CD4-positive, alpha-beta memory T cell (primary cell): ENCODE data around the gene RALB. TPM values are rescaled to one million over a fixed set of nuclear protein-coding genes. Genes with fewer than 3 reads are reported as not detected.

Source experiments
- CTCF ChIA-PET: fragments of 350-600 bp; sonication (Branson Sonifier 250); formaldehyde crosslinking; loops from one replicate; lab custom pipeline; 2021; ENCODE audit warnings: inconsistent platforms; ENCODE audit not compliant: partially characterized antibody; lab: Charles Lee
- POLR2A ChIA-PET: fragments of 350-600 bp; sonication (Branson Sonifier 250); formaldehyde crosslinking; loops from one replicate; lab custom pipeline; 2021; ENCODE audit not compliant: partially characterized antibody; lab: Charles Lee
- DNase-seq, 5 donors: peaks; one replicate each; pipeline versions ENCODE4 v3.0.0 to v3.0.0-alpha.2; 2020 to 2022; ENCODE audit warnings: mixed read lengths in 1 of 5
- H3K27ac ChIP-seq: one replicate; pipeline ENCODE4 v1.7.0; 2013; ENCODE audit warnings: low read depth, low read length
- H3K27me3 ChIP-seq: 2 replicates; pipeline ENCODE4 v1.7.0; 2013; ENCODE audit warnings: mild to moderate bottlenecking, low read length, moderate library complexity; ENCODE audit not compliant: insufficient read depth
- H3K36me3 ChIP-seq: 2 replicates; pipeline ENCODE4 v1.7.0; 2013; ENCODE audit warnings: mild to moderate bottlenecking, low read length, moderate library complexity; ENCODE audit not compliant: insufficient read depth
- H3K4me1 ChIP-seq: 2 replicates; pipeline ENCODE4 v1.7.0; 2013; ENCODE audit warnings: mild to moderate bottlenecking, low read length, moderate library complexity; ENCODE audit not compliant: insufficient read depth
- H3K4me3 ChIP-seq, 2 donors: one replicate each; pipeline ENCODE4 v1.7.0; 2013; ENCODE audit warnings: low read length in 2 of 2, mild to moderate bottlenecking in 1 of 2
- H3K9me3 ChIP-seq, 2 donors: one replicate each; pipeline ENCODE4 v1.7.0; 2013; ENCODE audit warnings: low read length in 2 of 2, control low read depth in 1 of 2; ENCODE audit not compliant: control insufficient read depth in 1 of 2
- H3K27ac Mint-ChIP-seq, 7 donors: one replicate each; pipeline ENCODE4 v1.8.0; 2020 to 2021; ENCODE audit warnings: mixed read lengths in 7 of 7, mild to moderate bottlenecking in 6 of 7, inconsistent platforms in 3 of 7, moderate library complexity in 3 of 7
- H3K27me3 Mint-ChIP-seq, 2 donors: one replicate each; pipeline ENCODE4 v1.8.0; 2020 to 2021; ENCODE audit warnings: mixed read lengths in 2 of 2
- H3K36me3 Mint-ChIP-seq, 2 donors: one replicate each; pipeline ENCODE4 v1.8.0; 2020 to 2021; ENCODE audit warnings: mixed read lengths in 2 of 2, inconsistent platforms in 1 of 2, mild to moderate bottlenecking in 1 of 2
- H3K4me1 Mint-ChIP-seq, 4 donors: one replicate each; pipeline ENCODE4 v1.8.0; 2020 to 2021; ENCODE audit warnings: mixed read lengths in 4 of 4, mild to moderate bottlenecking in 1 of 4
- H3K4me3 Mint-ChIP-seq, 8 donors: one replicate each; pipeline ENCODE4 v1.8.0; 2020 to 2021; ENCODE audit warnings: mixed read lengths in 8 of 8, mild to moderate bottlenecking in 7 of 8, moderate library complexity in 6 of 8, inconsistent platforms in 3 of 8
- H3K9me3 Mint-ChIP-seq, 8 donors: one replicate each; pipeline ENCODE4 v1.8.0; 2020 to 2021; ENCODE audit warnings: mixed read lengths in 8 of 8, mild to moderate bottlenecking in 5 of 8, inconsistent platforms in 3 of 8, moderate library complexity in 1 of 8
- intact Hi-C: fragments of 100-400 bp; cut with micrococcal nuclease; formaldehyde crosslinking; loops from one replicate; pipeline ENCODE4 v1.15.1; 2023
- polyA plus RNA-seq, 2 donors: library from polyadenylated mRNA; unstranded; fragments of 300-500 nt; fragmentation: Illumina TruSeq; gene quantifications; one replicate each; pipeline ENCODE4 v1.2.3, GENCODE V29; 2021
- total RNA-seq, 2 experiments: library from RNA; stranded (reverse); gene quantifications; one replicate each; pipeline ENCODE4 v1.2.3, GENCODE V29; 2021

RALB gene
- total and polyA plus RNA-seq, 4 experiments from 2014 or later, result 14.0 to 50.4 (median 24.4) TPM

DNA sequence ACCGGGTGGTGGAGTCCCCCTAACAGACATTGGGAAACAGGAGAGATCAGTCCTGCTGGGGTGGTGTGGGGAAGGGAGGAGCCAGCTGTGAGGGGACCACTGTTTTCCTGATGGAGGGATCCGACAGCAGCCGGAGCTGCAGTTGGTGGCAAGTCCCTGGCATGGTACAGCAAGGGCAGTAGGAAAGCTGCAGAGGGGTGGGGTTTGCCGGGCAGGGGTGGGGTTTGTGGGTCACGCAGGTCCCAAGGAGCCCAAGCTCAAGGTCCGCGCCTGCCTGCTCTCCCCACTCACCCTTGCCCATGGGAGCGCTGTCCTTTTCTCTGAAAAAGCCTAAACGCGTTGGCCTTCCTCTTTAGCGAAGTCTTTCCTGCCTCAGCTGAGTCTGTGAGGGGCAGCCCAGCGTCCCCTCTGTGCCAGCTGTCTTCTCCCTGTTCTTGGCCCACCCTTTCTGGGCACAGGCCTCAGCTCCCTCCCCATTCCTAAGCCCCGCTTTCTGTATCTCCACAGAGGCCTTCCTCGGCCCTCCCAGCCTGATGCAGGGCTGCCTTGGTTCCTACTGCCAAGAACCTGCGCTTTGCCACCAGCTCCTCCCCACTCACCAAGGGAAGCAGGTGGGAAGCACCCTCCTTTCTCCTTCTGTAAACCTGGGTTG, 64.0 kb downstream of the RALB start:
- DNase-seq, result no peak
- Histone ChIP-seq H3K4me1 (peaks cover 19% of the 10 kb centered on the region), H3K27ac (no peak overlapping the region), H3K36me3 (no peaks in the 10 kb centered on the region), H3K9me3 (no peaks in the 10 kb centered on the region), H3K27me3 (no peaks in the 10 kb centered on the region), H3K4me3 (no peak overlapping the region)
- CTCF ChIA-PET, result interaction anchor here (1.1 to 1.3 kb wide), 2 partner anchors 9 to 207 kb away, joined by 3 to 4 read pairs; no protein-coding TSS in a partner anchor
- H3K4me3 Mint-ChIP-seq, result no peak overlapping the region
- H3K4me1 Mint-ChIP-seq, result peaks cover 11 to 29% (median 21%) of the 10 kb centered on the region in 4 donors
- H3K27me3 Mint-ChIP-seq, result peaks cover 0 to 4% of the 10 kb centered on the region in 2 donors
- intact Hi-C loops, result loop anchor here (10.0 kb wide), 1 partner anchor 492 kb away; no protein-coding TSS in a partner anchor
- no peaks in the 10 kb centered on the region for H3K9me3 Mint-ChIP-seq
- POLR2A ChIA-PET, result no interaction called here
- H3K36me3 Mint-ChIP-seq, result no peaks in the 10 kb centered on the region
- no peak overlapping the region for H3K27ac Mint-ChIP-seq

GRCh38 chr2:120317180-120317533, 64.5 kb downstream of the RALB start:
- no peak for DNase-seq
- Histone ChIP-seq H3K9me3 (no peaks in the 10 kb centered on the region), H3K4me1 (peaks cover 19% of the 10 kb centered on the region), H3K4me3 (no peak overlapping the region), H3K27me3 (no peaks in the 10 kb centered on the region), H3K27ac (no peak overlapping the region), H3K36me3 (no peaks in the 10 kb centered on the region)
- intact Hi-C loops, result loop anchor here (10.0 kb wide), 1 partner anchor 492 kb away; no protein-coding TSS in a partner anchor
- ChIA-PET CTCF (interaction anchor here (1.1 to 1.3 kb wide), 2 partner anchors 9 to 207 kb away, joined by 3 to 4 read pairs; no protein-coding TSS in a partner anchor), POLR2A (no interaction called here)
- Mint-ChIP-seq H3K4me1 (peaks cover 11 to 29% (median 23%) of the 10 kb centered on the region in 4 donors), H3K27ac (no peak overlapping the region), H3K9me3 (no peaks in the 10 kb centered on the region), H3K36me3 (no peaks in the 10 kb centered on the region), H3K27me3 (peaks cover 0 to 4% of the 10 kb centered on the region in 2 donors), H3K4me3 (no peak overlapping the region)

GRCh38 chr2:120317916-120318315, 65.3 kb downstream of the RALB start:
- POLR2A ChIA-PET, result no interaction called here
- no peak overlapping the region for H3K4me3 ChIP-seq
- Mint-ChIP-seq H3K36me3 (no peaks in the 10 kb centered on the region), H3K9me3 (peaks cover 0 to 2% (median 0%) of the 10 kb centered on the region in 8 donors), H3K4me3 (no peak overlapping the region), H3K4me1 (peaks cover 8 to 23% (median 21%) of the 10 kb centered on the region in 4 donors), H3K27me3 (peaks cover 0 to 4% of the 10 kb centered on the region in 2 donors), H3K27ac (no peak overlapping the region)
- no peaks in the 10 kb centered on the region for H3K27me3 ChIP-seq
- no peaks in the 10 kb centered on the region for H3K9me3 ChIP-seq
- intact Hi-C loops, result loop anchor here (10.0 kb wide), 1 partner anchor 493 kb away; no protein-coding TSS in a partner anchor
- H3K36me3 ChIP-seq, result no peaks in the 10 kb centered on the region
- CTCF ChIA-PET, result no interaction called here
- DNase-seq, result no peak
- no peak overlapping the region for H3K27ac ChIP-seq
- peaks cover 15% of the 10 kb centered on the region for H3K4me1 ChIP-seq

GRCh38 chr2:120318626-120319025, 66.0 kb downstream of the RALB start:
- no peak overlapping the region for H3K27ac Mint-ChIP-seq
- intact Hi-C loops, result loop anchor here (10.0 kb wide), 1 partner anchor 494 kb away; no protein-coding TSS in a partner anchor
- peaks cover 7% of the 10 kb centered on the region for H3K4me1 ChIP-seq

DNA sequence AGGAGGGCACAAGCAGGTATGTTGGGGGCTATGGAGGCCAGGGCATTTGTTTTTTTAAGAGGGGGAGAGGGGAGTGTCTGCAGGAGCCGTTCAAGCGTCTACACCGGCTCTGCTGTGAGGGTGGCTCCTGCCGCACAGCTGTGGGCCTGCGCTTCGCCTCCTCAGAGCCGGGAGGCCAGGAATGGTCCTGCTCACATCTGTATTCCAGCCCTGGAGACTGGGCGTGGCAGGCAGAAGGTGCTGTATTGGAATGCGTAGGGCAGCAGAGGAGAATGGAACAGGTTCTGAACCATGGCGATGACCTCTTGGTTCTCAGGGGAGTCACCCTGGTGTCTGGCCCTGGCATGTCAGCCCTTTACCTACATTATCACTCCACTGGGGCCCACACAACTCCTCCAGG, 66.5 kb downstream of the RALB start:
- Histone ChIP-seq H3K36me3 (no peaks in the 10 kb centered on the region), H3K9me3 (no peaks in the 10 kb centered on the region), H3K27me3 (no peaks in the 10 kb centered on the region), H3K4me3 (no peak overlapping the region), H3K27ac (no peak overlapping the region), H3K4me1 (peaks cover 6% of the 10 kb centered on the region)
- intact Hi-C loops, result loop anchor here (10.0 kb wide), 1 partner anchor 494 kb away; no protein-coding TSS in a partner anchor
- ChIA-PET POLR2A (no interaction called here), CTCF (interaction anchor here (1.1 kb wide), 1 partner anchor 113 kb away, joined by 3 read pairs; no protein-coding TSS in a partner anchor)
- Mint-ChIP-seq H3K27me3 (peaks cover 0 to 4% of the 10 kb centered on the region in 2 donors), H3K27ac (no peak overlapping the region), H3K9me3 (peaks cover 0 to 2% (median 0%) of the 10 kb centered on the region in 8 donors), H3K4me1 (peaks cover 3 to 15% (median 12%) of the 10 kb centered on the region in 4 donors), H3K36me3 (no peaks in the 10 kb centered on the region), H3K4me3 (no peak overlapping the region)
- DNase-seq, result no peak

More at GRCh38 chr2:120318626-120319025, 66.0 kb downstream of the RALB start:
- Histone ChIP-seq H3K27me3 (no peaks in the 10 kb centered on the region), H3K4me3 (no peak overlapping the region), H3K9me3 (no peaks in the 10 kb centered on the region), H3K27ac (no peak overlapping the region), H3K36me3 (no peaks in the 10 kb centered on the region)
- CTCF ChIA-PET, result interaction anchor here (1.1 kb wide), 1 partner anchor 112 kb away, joined by 3 read pairs; no protein-coding TSS in a partner anchor
- Mint-ChIP-seq H3K4me3 (no peak overlapping the region), H3K36me3 (no peaks in the 10 kb centered on the region), H3K4me1 (peaks cover 3 to 16% (median 15%) of the 10 kb centered on the region in 4 donors), H3K27me3 (peaks cover 0 to 4% of the 10 kb centered on the region in 2 donors), H3K9me3 (peaks cover 0 to 2% (median 0%) of the 10 kb centered on the region in 8 donors)
- POLR2A ChIA-PET, result no interaction called here
- no peak for DNase-seq

DNA sequence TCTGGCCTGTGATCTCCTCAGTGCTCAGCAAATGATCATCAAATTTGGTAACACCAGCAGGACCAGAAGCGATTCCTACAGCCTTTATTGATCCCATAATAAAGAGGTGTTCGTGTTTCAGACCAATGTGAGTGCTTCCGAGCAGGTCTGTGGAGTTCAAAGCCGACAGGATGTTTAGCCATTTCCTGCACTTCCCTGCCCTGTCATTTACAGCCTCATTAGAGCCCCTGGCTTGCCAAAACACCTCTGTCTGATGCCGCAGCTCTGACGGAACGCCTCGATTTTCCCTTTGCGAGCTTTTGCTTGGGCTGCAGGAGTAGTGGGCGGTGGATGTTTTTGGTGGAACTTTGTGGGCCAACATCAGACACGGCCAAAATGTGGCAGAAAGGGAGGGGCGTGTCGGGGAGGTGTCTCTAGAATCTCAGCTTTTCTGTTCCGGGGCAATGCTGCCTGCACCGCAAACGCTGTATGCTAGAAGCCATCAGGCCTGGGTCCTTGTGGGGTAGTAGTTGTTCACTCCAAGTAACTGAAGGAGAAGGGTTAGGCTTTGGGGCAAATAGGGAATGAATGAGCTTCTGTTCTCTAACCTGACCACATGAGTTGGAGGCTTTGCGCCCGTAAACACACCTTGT, 67.2 kb downstream of the RALB start:
- H3K4me3 ChIP-seq, result no peak overlapping the region
- Mint-ChIP-seq H3K27ac (no peak overlapping the region), H3K36me3 (no peaks in the 10 kb centered on the region), H3K9me3 (peaks cover 0 to 2% (median 0%) of the 10 kb centered on the region in 8 donors), H3K4me1 (peaks cover 0 to 8% (median 5%) of the 10 kb centered on the region in 4 donors), H3K27me3 (peaks cover 0 to 4% of the 10 kb centered on the region in 2 donors), H3K4me3 (no peak overlapping the region)
- POLR2A ChIA-PET, result no interaction called here
- DNase-seq, result no peak
- no peaks in the 10 kb centered on the region for H3K27me3 ChIP-seq
- intact Hi-C loops, result loop anchor here (10.0 kb wide), 1 partner anchor 495 kb away; no protein-coding TSS in a partner anchor
- no peak overlapping the region for H3K27ac ChIP-seq
- H3K9me3 ChIP-seq, result no peaks in the 10 kb centered on the region
- H3K4me1 ChIP-seq, result no peaks in the 10 kb centered on the region
- CTCF ChIA-PET, result no interaction called here
- H3K36me3 ChIP-seq, result no peaks in the 10 kb centered on the region

DNA sequence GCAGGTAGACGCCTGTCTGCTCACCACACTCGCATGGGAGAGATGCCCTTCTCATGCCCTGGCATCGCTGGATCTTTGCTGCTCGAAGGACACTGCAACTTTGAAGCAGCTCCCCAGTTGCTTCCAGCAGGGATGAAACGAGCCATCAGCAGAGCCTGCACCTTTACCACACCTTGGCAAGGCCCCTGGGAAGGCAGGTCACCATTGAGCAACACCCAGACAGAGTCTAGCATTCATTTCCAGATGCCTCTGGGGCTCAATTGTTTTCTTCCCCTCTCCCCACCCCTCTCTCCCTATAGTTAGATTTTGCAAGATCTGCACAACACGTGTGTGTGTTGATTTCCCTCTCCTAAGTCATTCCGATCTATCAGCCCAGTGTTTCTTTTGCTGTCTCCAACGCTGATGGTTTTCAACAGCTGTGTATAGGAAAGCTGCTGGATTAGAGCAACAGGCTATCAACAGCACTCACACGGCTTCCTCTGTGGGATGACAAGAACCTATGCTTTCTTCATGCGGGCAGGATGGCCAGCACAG, 67.7 kb downstream of the RALB start:
- Histone ChIP-seq H3K4me1 (no peaks in the 10 kb centered on the region), H3K9me3 (no peaks in the 10 kb centered on the region), H3K27me3 (no peaks in the 10 kb centered on the region), H3K27ac (no peak overlapping the region), H3K36me3 (no peaks in the 10 kb centered on the region), H3K4me3 (no peak overlapping the region)
- DNase-seq, result no peak
- POLR2A ChIA-PET, result no interaction called here
- H3K4me1 Mint-ChIP-seq, result peaks cover 0 to 4% (median 0%) of the 10 kb centered on the region in 4 donors
- H3K9me3 Mint-ChIP-seq, result peaks cover 0 to 2% (median 0%) of the 10 kb centered on the region in 8 donors
- CTCF ChIA-PET, result no interaction called here
- intact Hi-C loops, result no loop called here
- H3K27me3 Mint-ChIP-seq, result no peaks in the 10 kb centered on the region
- H3K4me3 Mint-ChIP-seq, result no peak overlapping the region
- H3K36me3 Mint-ChIP-seq, result no peaks in the 10 kb centered on the region
- H3K27ac Mint-ChIP-seq, result no peak overlapping the region
